GM18502 (cell line): Measurements from ENCODE around the gene FITM1.
"Not testable (repeated sequence)": the region's sequence is repeated elsewhere in the genome, so short reads cannot be mapped to it uniquely, and the experiment has no call there.

Experiments
- ATAC-seq: cut with Tn5 transposase; IDR thresholded peaks from one replicate; pipeline ENCODE4 v1.9.1; 2021; ENCODE audit warnings: mild to moderate bottlenecking; ENCODE audit not compliant: unreplicated experiment, poor library complexity

The FITM1 gene

GRCh38 chr14:24096545-24097181 is 33.8 kb upstream of the FITM1 start:
- ATAC-seq, result no peak

- no peak for ATAC-seq
These were observed 32.1 kb upstream of the FITM1 start for GRCh38 chr14:24098229-24098926.

GRCh38 chr14:24098927-24099813 is 31.3 kb upstream of the FITM1 start:
- ATAC-seq, result no peak

- no peak for ATAC-seq
These were observed 30.1 kb upstream of the FITM1 start for GRCh38 chr14:24100197-24100981.

- ATAC-seq, result no peak
These were observed 29.4 kb upstream of the FITM1 start for GRCh38 chr14:24100982-24101494.

GRCh38 chr14:24102357-24103048 is 28.0 kb upstream of the FITM1 start:
- ATAC-seq, result no peak

- ATAC-seq, result no peak
These were observed 27.0 kb upstream of the FITM1 start for GRCh38 chr14:24103451-24103850.

GRCh38 chr14:24105609-24106239 is 24.7 kb upstream of the FITM1 start:
- not testable (repeated sequence) for ATAC-seq

- no peak for ATAC-seq
These were observed 23.7 kb upstream of the FITM1 start for GRCh38 chr14:24106672-24107271.

GRCh38 chr14:24108336-24108874 is 22.1 kb upstream of the FITM1 start:
- ATAC-seq, result no peak

GRCh38 chr14:24110060-24110459 is 20.4 kb upstream of the FITM1 start:
- no peak for ATAC-seq

- no peak for ATAC-seq
These were observed 19.9 kb upstream of the FITM1 start for GRCh38 chr14:24110523-24110922.

GRCh38 chr14:24113379-24113800 is 17.1 kb upstream of the FITM1 start:
- no peak for ATAC-seq

GRCh38 chr14:24113801-24114531 is 16.5 kb upstream of the FITM1 start:
- ATAC-seq, result peak; percentile 28

- ATAC-seq, result peak; percentile 90
These were observed 15.7 kb upstream of the FITM1 start, which contains the start of the genes DCAF11 and NRL for GRCh38 chr14:24114532-24115421. DCAF11 (plus strand) TSS chr14:24114777; CDS start chr14:24115595, 818 bp downstream. NRL (minus strand) TSS chr14:24114949; CDS start chr14:24082848, 32,101 bp downstream.

- no peak for ATAC-seq
These were observed 14.9 kb upstream of the FITM1 start for GRCh38 chr14:24115422-24116127.
